22Rv1 (cell line): ENCODE measurements around the gene WIZ.

ENCODE experiments used
- ZFX ChIP-seq: fragments of 450-650 bp; IDR thresholded peaks from 2 replicates; pipeline ENCODE4 v1.6.1; 2017; ENCODE audit warnings: antibody characterized with exemption, borderline replicate concordance
- TF ChIP-seq, protein P1 (sequence below): fragments of 450-650 bp; IDR thresholded peaks from 2 replicates; pipeline ENCODE4 v1.5.1; 2017; ENCODE audit warnings: mild to moderate bottlenecking

DNA sequence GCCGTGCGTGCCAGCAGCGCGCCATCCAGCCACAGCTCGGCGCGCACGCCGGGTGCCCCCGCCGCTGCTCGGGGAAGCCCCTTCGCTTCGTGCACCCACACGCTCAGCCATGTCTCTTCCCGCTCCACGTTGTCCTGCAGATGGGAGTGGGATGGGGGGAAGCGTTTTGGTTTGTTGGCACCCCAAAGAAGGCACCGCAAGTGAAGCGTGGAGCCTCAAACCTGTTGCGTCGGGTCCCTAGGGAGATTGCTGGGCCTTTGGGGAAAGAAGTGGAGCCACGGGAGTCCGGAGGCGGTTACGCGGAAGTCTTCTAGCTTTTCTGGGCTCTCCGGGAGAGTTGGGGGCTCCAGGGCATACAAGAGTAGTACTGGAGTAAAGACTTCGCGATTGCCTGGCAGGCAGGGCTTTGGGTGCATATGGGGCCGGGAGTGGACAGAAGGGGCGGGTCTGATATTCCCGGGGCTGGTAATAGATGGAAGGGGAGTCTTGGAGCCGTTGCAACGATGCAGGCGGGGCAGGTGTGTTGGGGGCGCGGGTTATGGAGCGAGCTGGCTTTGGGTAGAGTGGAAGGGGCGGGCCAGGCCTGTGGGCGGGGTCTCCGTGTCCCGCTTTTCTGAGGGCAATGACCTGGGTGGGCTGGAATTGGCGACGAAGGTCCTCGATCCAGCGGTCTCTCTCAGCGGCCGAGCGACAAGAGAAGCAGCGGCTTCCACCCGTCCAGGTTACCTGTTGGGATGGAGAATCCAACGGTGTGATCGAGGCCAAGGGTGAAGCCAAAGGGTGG, 8.1 kb upstream of the WIZ start:
- TF ChIP-seq, protein P1, sequence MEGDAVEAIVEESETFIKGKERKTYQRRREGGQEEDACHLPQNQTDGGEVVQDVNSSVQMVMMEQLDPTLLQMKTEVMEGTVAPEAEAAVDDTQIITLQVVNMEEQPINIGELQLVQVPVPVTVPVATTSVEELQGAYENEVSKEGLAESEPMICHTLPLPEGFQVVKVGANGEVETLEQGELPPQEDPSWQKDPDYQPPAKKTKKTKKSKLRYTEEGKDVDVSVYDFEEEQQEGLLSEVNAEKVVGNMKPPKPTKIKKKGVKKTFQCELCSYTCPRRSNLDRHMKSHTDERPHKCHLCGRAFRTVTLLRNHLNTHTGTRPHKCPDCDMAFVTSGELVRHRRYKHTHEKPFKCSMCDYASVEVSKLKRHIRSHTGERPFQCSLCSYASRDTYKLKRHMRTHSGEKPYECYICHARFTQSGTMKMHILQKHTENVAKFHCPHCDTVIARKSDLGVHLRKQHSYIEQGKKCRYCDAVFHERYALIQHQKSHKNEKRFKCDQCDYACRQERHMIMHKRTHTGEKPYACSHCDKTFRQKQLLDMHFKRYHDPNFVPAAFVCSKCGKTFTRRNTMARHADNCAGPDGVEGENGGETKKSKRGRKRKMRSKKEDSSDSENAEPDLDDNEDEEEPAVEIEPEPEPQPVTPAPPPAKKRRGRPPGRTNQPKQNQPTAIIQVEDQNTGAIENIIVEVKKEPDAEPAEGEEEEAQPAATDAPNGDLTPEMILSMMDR: no peak
- TF ChIP-seq ZFX: no peak
